Urinary bladder (tissue), 4 donors: ENCODE data around the gene DNAJB2. TPM values are rescaled to one million over a fixed set of nuclear protein-coding genes. Genes with fewer than 3 reads are reported as not detected.
"Not testable (repeated sequence)": the region's sequence is repeated elsewhere in the genome, so short reads cannot be mapped to it uniquely, and the experiment has no call there.

Experiments used
- DNase-seq: peaks from one replicate; pipeline ENCODE4 v3.0.0-alpha.2; 2015; ENCODE audit errors: extremely low spot score
- H3K27ac ChIP-seq: one replicate; pipeline ENCODE4 v1.5.1; 2013; ENCODE audit warnings: low read depth, mild to moderate bottlenecking, moderate library complexity
- H3K36me3 ChIP-seq: one replicate; pipeline ENCODE4 v1.6.1; 2013; ENCODE audit warnings: mild to moderate bottlenecking, moderate library complexity; ENCODE audit not compliant: insufficient read depth
- H3K4me1 ChIP-seq: one replicate; pipeline ENCODE4 v1.6.1; 2013; ENCODE audit warnings: mild to moderate bottlenecking, moderate library complexity; ENCODE audit not compliant: insufficient read depth
- H3K4me3 ChIP-seq: one replicate; pipeline ENCODE4 v1.5.1; 2013; ENCODE audit warnings: low read depth, low read length
- WGBS: extraction: QIAGEN DNeasy Blood & Tissue Kit; methylation state at CpG from one replicate; pipeline ENCODE4 v1.1.7; 2013; 5-methylcytosine and 5-hydroxymethylcytosine counted together
- polyA plus RNA-seq: library from polyadenylated mRNA; stranded (reverse); fragments of 200-250 nt; gene quantifications from one replicate; pipeline ENCODE4 v1.2.3, GENCODE V29; 2013
- total RNA-seq: library from RNA; depleted of rRNA; stranded (reverse); fragments of >200 nt; gene quantifications from one replicate; pipeline ENCODE4 v1.2.3, GENCODE V29; 2014
- donor health status: healthy with polysubstance abuse.
- donor health status: healthy.

The DNAJB2 gene
- total and polyA plus RNA-seq, 2 donors, result 38.7 to 76.9 TPM

- no peaks in the 10 kb centered on the region for H3K4me1 ChIP-seq
- H3K27ac ChIP-seq, result no peak within 1 kb of the TSS
- 1% methylated on average over 37 of the region's 37 CpGs for WGBS
- H3K36me3 ChIP-seq, result no peaks in the 10 kb centered on the region
- no peak within 1 kb of the TSS for H3K4me3 ChIP-seq
- DNase-seq, result no peak
These were observed 30.1 kb downstream of the DNAJB2 start, which contains the start of gene PTPRN for GRCh38 chr2:219309278-219309677. TSS of gene PTPRN (minus strand) at chr2:219309401. CDS start at chr2:219309332, 69 bp downstream.

DNA sequence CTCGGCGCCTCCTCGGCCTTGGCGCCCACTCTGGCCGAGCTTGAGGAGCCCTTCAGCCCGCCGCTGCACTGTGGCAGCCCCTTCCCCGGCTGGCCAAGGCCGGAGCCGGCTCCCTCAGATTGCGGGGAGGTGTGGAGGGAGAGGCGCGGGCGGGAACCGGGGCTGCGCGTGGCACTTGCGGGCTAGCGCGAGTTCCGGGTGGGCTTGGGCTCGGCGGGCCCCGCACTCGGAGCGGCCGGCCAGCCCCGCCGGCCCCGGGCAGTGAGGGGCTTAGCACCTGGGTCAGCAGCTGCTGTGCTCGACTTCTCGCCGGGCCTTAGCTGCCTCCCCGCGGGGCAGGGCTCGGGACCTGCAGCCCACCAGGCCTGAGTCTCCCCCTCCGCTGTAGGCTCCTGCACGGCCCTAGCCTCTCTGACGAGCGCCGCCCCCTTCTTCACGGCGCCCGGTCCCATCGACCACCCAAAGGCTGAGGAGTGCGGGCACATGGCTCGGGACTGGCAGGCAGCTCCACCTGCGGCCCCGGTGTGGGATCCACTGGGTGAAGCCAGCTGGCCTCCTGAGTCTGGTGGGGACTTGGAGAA is 33.6 kb downstream of the DNAJB2 start:
- not testable (repeated sequence) for H3K4me3 ChIP-seq, H3K27ac ChIP-seq, DNase-seq, H3K4me1 ChIP-seq, H3K36me3 ChIP-seq
- WGBS, result 87% methylated on average over 49 of the region's 49 CpGs

- Histone ChIP-seq H3K4me3 (no peak overlapping the region), H3K27ac (no peak overlapping the region), H3K36me3 (no peaks in the 10 kb centered on the region), H3K4me1 (no peaks in the 10 kb centered on the region)
- WGBS, result 91% methylated on average over 16 of the region's 16 CpGs
- no peak for DNase-seq
These were observed 35.8 kb downstream of the DNAJB2 start for GRCh38 chr2:219314804-219315468.

DNA sequence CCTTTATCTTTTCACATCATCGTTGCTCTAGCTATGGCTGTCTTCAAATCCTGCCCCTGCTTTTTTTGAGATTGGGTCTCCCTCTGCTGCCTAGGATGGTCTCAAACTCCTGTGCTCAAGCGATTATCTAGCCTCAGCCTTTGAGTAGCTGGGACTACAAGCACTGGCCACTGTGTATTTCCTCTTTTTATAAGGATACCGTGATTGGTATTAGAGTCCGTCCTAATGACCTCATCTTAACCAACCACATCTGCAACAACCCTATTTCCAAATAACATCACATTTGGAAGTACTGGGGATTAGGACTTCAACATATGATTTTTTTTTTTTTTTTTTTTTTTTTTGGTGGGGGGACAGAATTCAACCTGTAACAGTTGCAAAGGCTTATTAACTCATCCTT is 44.3 kb downstream of the DNAJB2 start:
- no peaks in the 10 kb centered on the region for H3K36me3 ChIP-seq
- H3K4me1 ChIP-seq, result no peaks in the 10 kb centered on the region
- no peak for DNase-seq
- WGBS, result 64% methylated on average over 4 of the region's 4 CpGs
- H3K27ac ChIP-seq, result no peak overlapping the region
- H3K4me3 ChIP-seq, result no peak overlapping the region

GRCh38 chr2:219325136-219325535 is 46.0 kb downstream of the DNAJB2 start:
- Histone ChIP-seq H3K4me3 (no peak overlapping the region), H3K4me1 (no peaks in the 10 kb centered on the region), H3K36me3 (no peaks in the 10 kb centered on the region), H3K27ac (no peak overlapping the region)
- 86% methylated on average over 4 of the region's 4 CpGs for WGBS
- no peak for DNase-seq

DNA sequence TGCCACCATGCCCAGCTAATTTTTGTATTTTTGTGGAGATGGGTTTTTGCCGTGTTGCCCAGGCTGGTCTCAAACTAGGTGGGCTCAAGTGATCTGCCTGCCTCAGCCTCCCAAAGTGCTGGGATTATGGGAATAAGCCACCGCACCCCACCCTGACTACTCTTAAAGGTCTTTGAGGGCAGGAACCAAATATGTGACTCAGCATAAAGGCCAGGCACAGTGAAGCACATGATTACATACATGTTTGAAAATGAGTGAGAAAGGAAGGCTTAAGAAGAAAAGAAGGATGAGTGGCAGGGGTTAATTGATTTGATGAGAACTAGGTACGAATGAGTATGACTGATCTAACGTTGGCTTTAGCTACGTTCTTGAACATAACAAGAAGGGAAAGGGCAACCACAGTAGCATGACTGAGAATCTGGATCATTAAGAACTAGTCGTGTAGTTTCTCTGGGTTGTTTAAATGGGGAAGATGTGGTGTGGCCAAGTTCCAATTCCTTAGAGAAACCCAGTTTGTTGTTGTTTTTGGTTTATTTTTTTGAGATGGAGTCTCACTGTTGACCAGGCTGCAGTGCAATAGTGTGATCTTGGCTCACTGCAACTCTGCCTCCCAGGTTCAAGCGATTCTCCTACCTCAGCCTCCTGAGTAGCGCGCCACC is 46.6 kb downstream of the DNAJB2 start:
- H3K4me1 ChIP-seq, result no peaks in the 10 kb centered on the region
- H3K4me3 ChIP-seq, result no peak overlapping the region
- 75% methylated on average over 9 of the region's 9 CpGs for WGBS
- no peaks in the 10 kb centered on the region for H3K36me3 ChIP-seq
- no peak for DNase-seq
- no peak overlapping the region for H3K27ac ChIP-seq

- no peak for DNase-seq
- Histone ChIP-seq H3K4me3 (no peak overlapping the region), H3K27ac (no peak overlapping the region), H3K36me3 (no peaks in the 10 kb centered on the region), H3K4me1 (no peaks in the 10 kb centered on the region)
- WGBS, result 49% methylated on average over 2 of the region's 2 CpGs
These were observed 48.6 kb downstream of the DNAJB2 start for GRCh38 chr2:219327719-219328118.

- WGBS, result 8% methylated on average over 39 of the region's 39 CpGs
- Histone ChIP-seq H3K36me3 (no peaks in the 10 kb centered on the region), H3K4me3 (no peak overlapping the region), H3K27ac (no peak overlapping the region), H3K4me1 (no peaks in the 10 kb centered on the region)
- no peak for DNase-seq
These were observed 52.5 kb downstream of the DNAJB2 start for GRCh38 chr2:219331560-219332213.

GRCh38 chr2:219332542-219332941 is 53.4 kb downstream of the DNAJB2 start, which contains the start of gene RESP18:
TSS of gene RESP18 (minus strand) at chr2:219332744.
- DNase-seq, result no peak
- H3K4me1 ChIP-seq, result no peaks in the 10 kb centered on the region
- no peak within 1 kb of the TSS for H3K4me3 ChIP-seq
- no peaks in the 10 kb centered on the region for H3K36me3 ChIP-seq
- 7% methylated on average over 24 of the region's 24 CpGs for WGBS
- no peak within 1 kb of the TSS for H3K27ac ChIP-seq

- DNase-seq, result no peak
- Histone ChIP-seq H3K36me3 (no peaks in the 10 kb centered on the region), H3K4me1 (no peaks in the 10 kb centered on the region), H3K4me3 (no peak overlapping the region), H3K27ac (no peak overlapping the region)
- 73% methylated on average over 2 of the region's 2 CpGs for WGBS
These were observed 54.9 kb downstream of the DNAJB2 start for GRCh38 chr2:219334076-219334475.

GRCh38 chr2:219335373-219335786 is 56.2 kb downstream of the DNAJB2 start:
- H3K4me1 ChIP-seq, result no peaks in the 10 kb centered on the region
- no peak overlapping the region for H3K27ac ChIP-seq
- no peak overlapping the region for H3K4me3 ChIP-seq
- DNase-seq, result no peak
- no peaks in the 10 kb centered on the region for H3K36me3 ChIP-seq
- 26% methylated on average over 5 of the region's 5 CpGs for WGBS
